C4-2B (cell line): ENCODE measurements around the gene PGLYRP2.

ENCODE experiments used
- H3K27ac ChIP-seq: fragments of 450-650 bp; 2 replicates; pipeline ENCODE4 v1.5.1; 2017
- CTCF ChIP-seq: fragments of 450-650 bp; conservative IDR thresholded peaks from 2 replicates; pipeline ENCODE4 v1.5.1; 2017; ENCODE audit warnings: mild to moderate bottlenecking
- ZFX ChIP-seq: fragments of 450-650 bp; IDR thresholded peaks from 2 replicates; pipeline ENCODE4 v1.6.1; 2017

Gene PGLYRP2

GRCh38 chr19:15456871-15457700 lies 22.2 kb downstream of the PGLYRP2 start:
- TF ChIP-seq ZFX (peak; percentile 58; the same call in 1 of the 2 replicates), CTCF (no peak)
- peak overlapping the region; percentile 17; the same call in 1 of the 2 replicates for H3K27ac ChIP-seq

- H3K27ac ChIP-seq: no peak overlapping the region
- TF ChIP-seq ZFX: no peak
- TF ChIP-seq CTCF: no peak
These were observed 22.9 kb downstream of the PGLYRP2 start for GRCh38 chr19:15456441-15456840.

GRCh38 chr19:15455996-15456395 lies 23.3 kb downstream of the PGLYRP2 start:
- no peak overlapping the region for H3K27ac ChIP-seq
- TF ChIP-seq CTCF: no peak
- TF ChIP-seq ZFX: no peak

GRCh38 chr19:15453906-15454860 lies 25.1 kb downstream of the PGLYRP2 start:
- TF ChIP-seq CTCF: no peak
- no peak for TF ChIP-seq ZFX
- H3K27ac ChIP-seq: no peak overlapping the region

GRCh38 chr19:15453091-15453578 lies 26.2 kb downstream of the PGLYRP2 start:
- H3K27ac ChIP-seq: no peak overlapping the region
- no peak for TF ChIP-seq CTCF
- TF ChIP-seq ZFX: no peak

GRCh38 chr19:15452111-15453047 lies 26.9 kb downstream of the PGLYRP2 start:
- no peak for TF ChIP-seq CTCF
- TF ChIP-seq ZFX: no peak
- no peak overlapping the region for H3K27ac ChIP-seq
